Osteocyte (in vitro differentiated cells): ENCODE measurements around the gene C3orf49. TPM values are rescaled to one million over a fixed set of nuclear protein-coding genes. Genes with fewer than 3 reads are reported as not detected.
A peak's percentile ranks its signal among the peaks of the same experiment; 100 is the strongest.

Source experiments
- DNase-seq: peaks from one replicate; pipeline ENCODE4 v3.0.0; 2021; ENCODE audit warnings: mixed read lengths; ENCODE audit not compliant: unreplicated experiment; ENCODE audit errors: extremely low spot score
- H3K27ac Mint-ChIP-seq: one replicate; pipeline ENCODE4 v1.8.0; 2021; ENCODE audit warnings: mild to moderate bottlenecking, mixed read lengths; ENCODE audit not compliant: unreplicated experiment
- H3K27me3 Mint-ChIP-seq: one replicate; pipeline ENCODE4 v1.8.0; 2021; ENCODE audit warnings: mixed read lengths; ENCODE audit not compliant: unreplicated experiment
- H3K36me3 Mint-ChIP-seq: one replicate; pipeline ENCODE4 v1.8.0; 2021; ENCODE audit warnings: mixed read lengths; ENCODE audit not compliant: unreplicated experiment
- H3K4me1 Mint-ChIP-seq: one replicate; pipeline ENCODE4 v1.8.0; 2021; ENCODE audit warnings: mixed read lengths; ENCODE audit not compliant: unreplicated experiment
- H3K4me3 Mint-ChIP-seq: one replicate; pipeline ENCODE4 v1.8.0; 2021; ENCODE audit warnings: mild to moderate bottlenecking, moderate library complexity, mixed read lengths; ENCODE audit not compliant: unreplicated experiment
- H3K9me3 Mint-ChIP-seq: one replicate; pipeline ENCODE4 v1.8.0; 2021; ENCODE audit warnings: mixed read lengths; ENCODE audit not compliant: unreplicated experiment
- CTCF ChIP-seq: fragments of 200-600 bp; sonication (generic); IDR thresholded peaks from 2 replicates; pipeline ENCODE4 v1.5.0; 2021; ENCODE audit warnings: antibody characterized with exemption, mild to moderate bottlenecking, moderate library complexity
- total RNA-seq: library from RNA; stranded (reverse); gene quantifications from 2 replicates; pipeline ENCODE4 v1.2.1, GENCODE V29; 2021

The C3orf49 gene
- total RNA-seq, 1 donor from 2014 or later: not detected

- no peak for DNase-seq
- Mint-ChIP-seq H3K27ac (peak overlapping the region; percentile 59), H3K36me3 (peaks cover 8% of the 10 kb centered on the region), H3K4me1 (peaks cover 17% of the 10 kb centered on the region), H3K27me3 (no peaks in the 10 kb centered on the region), H3K4me3 (no peak overlapping the region), H3K9me3 (peaks cover 3% of the 10 kb centered on the region)
- no peak for TF ChIP-seq CTCF
Observed at GRCh38 chr3:63824309-63824708, 5.2 kb downstream of the C3orf49 start.

- TF ChIP-seq CTCF: no peak
- no peak overlapping the region for H3K27ac Mint-ChIP-seq
- no peaks in the 10 kb centered on the region for H3K27me3 Mint-ChIP-seq
Observed at GRCh38 chr3:63830526-63830925, 11.4 kb downstream of the C3orf49 start.

GRCh38 chr3:63832395-63832794 is 13.3 kb downstream of the C3orf49 start:
- Mint-ChIP-seq H3K4me1 (no peaks in the 10 kb centered on the region), H3K27ac (no peak overlapping the region), H3K9me3 (peaks cover 5% of the 10 kb centered on the region), H3K36me3 (peaks cover 43% of the 10 kb centered on the region), H3K4me3 (no peak overlapping the region), H3K27me3 (no peaks in the 10 kb centered on the region)
- no peak for DNase-seq
- no peak for TF ChIP-seq CTCF

More at GRCh38 chr3:63830526-63830925, 11.4 kb downstream of the C3orf49 start:
- Mint-ChIP-seq H3K9me3 (peaks cover 5% of the 10 kb centered on the region), H3K4me1 (peaks cover 4% of the 10 kb centered on the region), H3K4me3 (no peak overlapping the region), H3K36me3 (peaks cover 41% of the 10 kb centered on the region)
- DNase-seq: no peak

GRCh38 chr3:63841704-63842103 is 22.6 kb downstream of the C3orf49 start:
- DNase-seq: no peak
- peaks cover 2% of the 10 kb centered on the region for H3K36me3 Mint-ChIP-seq
- no peaks in the 10 kb centered on the region for H3K27me3 Mint-ChIP-seq
- no peak overlapping the region for H3K4me3 Mint-ChIP-seq
- no peaks in the 10 kb centered on the region for H3K9me3 Mint-ChIP-seq
- H3K27ac Mint-ChIP-seq: no peak overlapping the region
- H3K4me1 Mint-ChIP-seq: no peaks in the 10 kb centered on the region
- TF ChIP-seq CTCF: no peak

GRCh38 chr3:63842127-63842526 is 23.0 kb downstream of the C3orf49 start:
- no peak overlapping the region for H3K27ac Mint-ChIP-seq
- no peaks in the 10 kb centered on the region for H3K9me3 Mint-ChIP-seq
- no peak overlapping the region for H3K4me3 Mint-ChIP-seq

More at GRCh38 chr3:63842127-63842526, 23.0 kb downstream of the C3orf49 start:
- Mint-ChIP-seq H3K36me3 (peaks cover 2% of the 10 kb centered on the region), H3K27me3 (no peaks in the 10 kb centered on the region), H3K4me1 (no peaks in the 10 kb centered on the region)
- TF ChIP-seq CTCF: no peak
- DNase-seq: no peak
